Stimulated activated CD8-positive, alpha-beta memory T cell treated with anti-CD3 and anti-CD28 coated beads, Interleukin-7, amount 100 ng/mL, for 1 hour (primary cell): ENCODE measurements around the gene NRXN3.
"Not testable (repeated sequence)": the region's sequence is repeated elsewhere in the genome, so short reads cannot be mapped to it uniquely, and the experiment has no call there.

ENCODE experiments used
- DNase-seq, 2 donors: peaks; one replicate each; pipeline ENCODE4 v3.0.0-alpha.2; 2020; ENCODE audit warnings: low read depth in 2 of 2

Gene NRXN3

DNA sequence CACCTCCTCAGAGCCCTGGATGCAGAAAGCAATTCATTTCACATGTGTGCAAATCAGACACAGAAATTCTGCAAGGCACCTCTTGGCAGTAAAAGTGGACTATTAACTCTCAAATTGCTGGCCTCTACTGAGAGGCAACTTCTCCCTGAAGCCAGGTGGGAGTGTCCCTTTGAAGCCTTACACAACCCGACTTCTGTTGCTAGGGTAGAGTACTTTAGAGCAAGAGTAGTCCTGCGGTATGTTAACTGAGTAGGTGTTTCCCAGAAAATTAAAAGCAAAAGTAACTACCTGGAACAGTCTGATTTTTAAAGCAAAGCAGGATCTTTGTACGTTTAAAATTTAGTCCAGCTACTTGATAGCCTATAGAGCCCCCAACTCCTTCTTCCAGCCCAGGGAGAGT, 1557.7 kb downstream of the NRXN3 start:
- no peak for DNase-seq

GRCh38 chr14:79728331-79728730, 1558.2 kb downstream of the NRXN3 start:
- DNase-seq = no peak

GRCh38 chr14:79729731-79730130, 1559.6 kb downstream of the NRXN3 start:
- no peak for DNase-seq

- DNase-seq = no peak
Observed at GRCh38 chr14:79730196-79730595, 1560.0 kb downstream of the NRXN3 start.

DNA sequence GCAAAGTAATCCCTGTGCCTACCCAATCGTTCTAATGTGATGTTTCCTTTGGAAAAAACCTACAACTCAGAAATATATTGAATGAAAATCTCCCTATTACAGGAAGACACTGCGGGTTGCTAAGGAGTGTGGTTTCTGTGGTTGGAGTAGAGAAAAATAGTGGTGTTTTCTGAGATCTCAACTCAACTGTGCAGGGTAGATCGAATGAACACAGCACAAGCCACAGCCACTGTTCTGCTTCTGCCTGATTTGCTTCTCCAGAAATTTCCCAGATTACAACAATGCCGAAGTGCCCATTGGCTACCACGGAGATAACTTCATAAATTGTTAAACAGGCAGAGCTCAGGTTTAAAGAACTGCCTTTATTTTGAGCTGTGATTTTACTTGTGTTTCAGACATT, 1560.8 kb downstream of the NRXN3 start:
- no peak for DNase-seq

DNA sequence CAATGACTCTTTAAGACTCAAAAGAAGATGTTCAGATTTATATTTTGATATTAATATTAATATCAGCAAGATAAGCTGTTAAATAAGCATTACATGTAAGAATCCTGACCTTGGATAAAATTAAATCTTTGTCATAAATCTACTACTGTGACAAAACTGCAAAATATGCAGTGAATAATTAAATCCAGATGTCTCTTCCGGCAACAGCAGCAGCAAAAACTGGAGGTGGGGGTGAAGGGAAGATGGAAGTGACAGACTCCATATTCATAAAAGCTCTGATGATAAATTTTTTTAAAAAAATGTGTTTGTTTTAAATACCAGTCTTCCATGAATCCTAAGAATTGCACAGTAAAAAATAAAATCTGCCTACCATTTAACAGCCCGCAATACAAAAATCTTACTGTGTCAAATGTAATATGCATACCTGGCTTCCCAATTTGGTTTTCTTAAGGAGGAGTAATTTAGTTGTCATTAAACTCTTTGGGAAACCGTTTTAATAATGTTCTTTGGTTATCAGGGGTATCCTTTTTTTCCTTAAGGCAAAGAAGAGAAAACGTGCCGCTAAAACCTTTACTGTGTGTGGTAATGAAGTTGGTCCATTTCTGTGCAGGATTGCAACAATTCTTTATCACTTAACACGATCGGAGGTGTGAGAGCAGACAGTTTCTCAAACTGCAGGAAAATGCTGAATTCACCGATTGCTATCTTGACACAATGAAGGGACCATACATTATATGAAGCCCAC, 1562.9 kb downstream of the NRXN3 start:
- no peak for DNase-seq

DNA sequence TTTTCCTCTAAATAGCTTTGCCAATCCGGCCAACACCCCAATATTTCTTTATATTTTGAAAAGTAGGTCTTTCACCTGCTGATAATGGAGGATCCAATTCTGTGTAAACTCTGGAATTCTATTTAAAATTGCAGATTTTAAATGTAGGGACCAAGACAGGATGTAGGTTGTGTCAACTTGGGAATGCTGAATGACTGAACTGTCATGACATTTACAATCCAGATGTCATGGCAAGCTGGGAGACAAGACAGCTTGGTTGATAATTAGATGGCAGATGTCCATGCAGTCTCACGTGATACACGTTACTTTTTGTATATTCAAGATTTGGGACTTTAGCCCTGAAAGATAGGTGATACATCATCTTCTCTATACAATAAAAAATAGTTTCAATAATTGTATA, 1564.0 kb downstream of the NRXN3 start:
- no peak for DNase-seq

DNA sequence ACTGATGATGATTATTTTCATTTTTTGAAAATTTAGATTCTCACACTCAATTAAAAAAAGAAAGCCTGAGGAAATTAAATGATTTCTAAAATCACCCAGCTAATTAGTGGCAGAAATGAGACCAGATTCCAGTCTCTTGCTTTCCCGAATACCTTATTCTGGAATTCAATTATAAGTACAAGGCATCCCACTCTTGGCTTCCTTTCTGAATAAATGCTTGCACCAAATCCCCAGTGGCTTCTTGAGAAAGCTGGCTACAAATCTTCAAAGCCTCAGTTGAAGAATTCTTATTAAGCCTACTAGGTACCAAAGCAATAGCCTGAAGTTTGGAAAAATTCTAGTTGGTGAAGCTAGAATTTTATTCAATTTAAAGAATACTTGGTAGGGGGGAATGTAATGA, 1564.5 kb downstream of the NRXN3 start:
- no peak for DNase-seq

GRCh38 chr14:79735121-79735520, 1564.9 kb downstream of the NRXN3 start:
- no peak for DNase-seq

- DNase-seq = no peak
Observed at GRCh38 chr14:79740066-79740601, 1570.0 kb downstream of the NRXN3 start.

DNA sequence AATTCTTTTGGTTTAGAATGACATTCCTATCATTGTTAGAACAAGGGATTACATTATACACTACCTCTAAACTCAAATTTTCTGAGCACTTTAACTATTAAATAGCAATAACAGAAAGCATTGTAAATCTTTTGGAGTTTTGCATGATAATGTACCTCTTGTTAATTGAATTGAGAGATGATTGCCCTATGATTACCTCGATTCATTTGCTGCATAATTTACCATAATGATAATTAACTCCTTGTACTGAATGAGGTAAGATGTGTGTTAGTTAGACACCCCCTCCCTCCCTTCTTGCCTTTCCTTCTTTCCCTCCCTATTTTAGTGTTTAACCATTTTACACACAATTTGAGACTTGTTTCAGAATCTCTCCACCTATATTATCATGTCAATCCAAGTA, 1572.0 kb downstream of the NRXN3 start:
- no peak for DNase-seq

DNA sequence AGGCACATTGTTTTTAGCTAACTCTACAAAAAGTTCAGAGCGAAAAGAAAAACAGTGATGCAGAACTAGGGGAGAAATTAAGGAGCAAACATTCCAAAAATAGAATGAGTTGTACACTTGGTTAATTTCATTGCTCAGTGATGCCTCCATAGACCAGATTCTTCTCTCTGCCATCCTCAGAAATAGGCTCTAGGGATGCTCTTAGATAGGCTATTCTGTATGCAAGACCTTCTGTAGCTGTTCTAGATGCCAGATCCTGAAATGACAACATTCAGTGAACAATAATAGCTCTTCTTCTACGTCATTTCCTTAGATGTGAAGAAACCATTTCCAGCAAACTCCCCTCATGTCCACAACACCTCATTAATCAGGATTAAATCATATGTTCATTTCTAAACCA, 1574.9 kb downstream of the NRXN3 start:
- no peak for DNase-seq

- DNase-seq = no peak
Observed at GRCh38 chr14:79749065-79749464, 1578.9 kb downstream of the NRXN3 start.

DNA sequence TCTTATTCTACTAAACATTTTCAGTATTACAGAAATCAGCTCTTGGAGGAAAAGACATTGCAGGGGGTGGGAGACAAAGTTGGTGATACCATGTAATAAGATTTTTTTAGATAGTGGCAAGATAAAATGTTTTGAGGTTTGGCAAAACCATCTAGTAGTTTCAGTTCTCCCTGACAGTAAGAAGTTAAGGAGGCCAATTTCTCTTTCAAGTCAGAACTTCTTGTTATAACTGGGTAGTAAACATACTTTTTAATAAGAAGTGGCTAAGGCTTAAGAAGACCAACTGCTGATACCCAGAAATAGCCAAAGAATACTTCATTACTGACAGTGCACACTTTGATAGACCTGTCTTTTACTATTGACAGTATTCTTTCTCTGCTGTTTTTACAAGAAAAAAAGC, 1588.8 kb downstream of the NRXN3 start:
- no peak for DNase-seq

DNA sequence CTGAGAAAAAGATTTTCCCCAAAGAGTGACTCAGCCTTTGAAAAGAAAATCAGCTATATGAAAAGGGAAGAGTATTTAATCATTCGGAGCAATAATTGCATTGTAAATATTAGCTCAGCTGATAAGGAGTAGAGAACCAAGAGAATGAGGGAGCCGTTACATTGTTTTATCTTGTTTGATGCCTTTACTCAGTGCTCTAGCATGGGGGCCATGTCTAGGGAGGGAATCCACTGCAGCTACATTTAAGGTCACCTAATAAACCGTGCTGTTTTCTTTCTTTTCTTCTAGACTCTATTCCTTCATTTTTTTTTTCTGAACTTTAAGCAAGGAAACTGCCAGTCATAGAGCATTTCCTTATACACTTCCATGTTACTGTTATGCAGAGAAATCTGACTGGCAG, 1594.2 kb downstream of the NRXN3 start:
- no peak for DNase-seq

- no peak for DNase-seq
Observed at GRCh38 chr14:79766511-79766910, 1596.3 kb downstream of the NRXN3 start.

GRCh38 chr14:79767251-79767650, 1597.1 kb downstream of the NRXN3 start:
- DNase-seq = no peak

GRCh38 chr14:79767721-79768120, 1597.5 kb downstream of the NRXN3 start:
- not testable (repeated sequence) for DNase-seq

DNA sequence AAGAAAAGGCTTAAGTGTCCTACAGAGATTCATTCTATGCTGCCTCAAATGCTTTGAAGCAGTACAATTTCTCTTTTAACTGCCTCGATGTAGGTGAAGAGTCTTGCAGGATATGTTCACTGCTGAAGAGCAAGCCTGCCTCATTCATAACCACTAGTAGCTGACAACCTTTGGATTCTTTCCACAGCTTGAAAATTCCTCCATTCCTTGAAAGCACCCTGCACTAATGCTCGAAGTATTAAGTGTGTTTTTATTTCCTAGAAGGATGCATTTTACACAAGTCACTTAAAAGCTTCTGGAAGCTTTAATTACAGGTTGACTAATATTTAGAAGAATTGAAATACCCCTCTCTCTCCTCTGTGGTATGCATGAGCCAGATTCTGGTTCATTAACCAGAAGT, 1611.7 kb downstream of the NRXN3 start:
- no peak for DNase-seq

DNA sequence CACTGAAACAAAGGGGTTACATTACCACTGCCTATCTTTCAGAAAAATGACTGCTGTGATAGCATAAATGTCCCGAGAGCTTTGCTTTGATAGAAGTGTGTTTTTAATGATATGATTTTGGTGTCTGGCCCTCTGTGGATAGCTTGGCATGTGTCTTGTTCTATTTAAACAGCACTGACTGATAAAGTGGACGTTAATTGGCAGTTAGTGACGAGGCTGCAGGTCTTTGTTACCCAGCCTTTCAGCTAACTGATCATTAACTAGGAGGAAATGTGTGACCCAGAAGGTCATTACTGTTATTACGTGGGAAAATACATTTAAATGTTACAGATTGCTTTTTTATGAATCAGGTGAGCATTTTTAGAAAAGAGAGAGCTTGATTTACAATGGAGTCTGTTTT, 1612.9 kb downstream of the NRXN3 start:
- no peak for DNase-seq

- DNase-seq = no peak
Observed at GRCh38 chr14:79786522-79786921, 1616.3 kb downstream of the NRXN3 start.

GRCh38 chr14:79788346-79788745, 1618.2 kb downstream of the NRXN3 start:
- DNase-seq = no peak

DNA sequence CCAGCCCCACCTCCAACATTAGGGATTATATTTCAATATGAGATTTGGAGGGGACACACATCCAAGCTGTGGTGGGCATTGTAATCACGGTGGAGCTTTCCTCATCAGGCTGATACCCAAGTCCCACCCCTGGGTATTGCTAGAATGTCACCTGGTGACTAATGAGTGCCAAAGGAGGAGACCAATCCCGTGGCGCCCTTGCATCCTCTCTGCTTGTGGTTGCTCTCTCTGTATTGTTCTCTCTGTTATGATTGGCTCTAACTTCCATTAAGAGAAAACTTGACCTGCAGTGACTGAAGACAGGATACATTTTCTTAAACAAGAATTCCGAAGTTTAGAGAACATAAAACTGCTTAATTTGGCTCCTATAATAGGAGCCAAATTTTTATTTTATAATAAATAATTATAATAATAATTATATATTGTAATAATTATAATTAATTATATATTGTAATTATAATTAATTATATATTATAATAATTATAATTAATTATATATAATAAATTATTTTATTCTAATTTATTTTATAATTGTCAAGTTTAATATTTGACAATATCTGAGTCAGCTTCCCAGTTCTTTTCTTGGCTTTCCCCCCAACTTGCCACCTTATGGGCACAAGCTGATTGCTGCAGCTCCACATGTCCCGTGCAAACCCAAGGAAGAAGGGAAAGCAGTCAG, 1621.0 kb downstream of the NRXN3 start:
- DNase-seq = no peak
